Neutrophil (primary cell): ENCODE data around the gene LDLRAD4.

Source experiments
- H3K27ac ChIP-seq: fragments of 200-600 bp; sonication (generic); 2 replicates; pipeline ENCODE4 v1.5.1; 2016; ENCODE audit warnings: mild to moderate bottlenecking, moderate library complexity
- H3K27me3 ChIP-seq: fragments of 200-600 bp; sonication (generic); 2 replicates; pipeline ENCODE4 v1.6.0; 2016; ENCODE audit warnings: mild to moderate bottlenecking
- H3K36me3 ChIP-seq: fragments of 200-600 bp; sonication (generic); 2 replicates; pipeline ENCODE4 v1.5.1; 2017
- H3K4me1 ChIP-seq, 2 experiments: fragments of 200-600 bp in 1 of 2; sonication (generic) in 1 of 2; 1 replicate in 1 of 2; 2 replicates in 1 of 2; pipeline versions ENCODE4 v1.5.1 to v1.6.1; 2013 to 2016; ENCODE audit warnings: low read depth in 1 of 2, low read length in 1 of 2, mild to moderate bottlenecking in 1 of 2, moderate library complexity in 1 of 2; ENCODE audit not compliant: control insufficient read depth in 1 of 2, insufficient read depth in 1 of 2
- H3K4me3 ChIP-seq, 2 experiments: fragments of 200-600 bp in 1 of 2; sonication (generic) in 1 of 2; 1 replicate in 1 of 2; 2 replicates in 1 of 2; pipeline ENCODE4 v1.5.1; 2013 to 2016; ENCODE audit warnings: low read depth in 1 of 2, low read length in 1 of 2, mild to moderate bottlenecking in 1 of 2, moderate library complexity in 1 of 2
- H3K9me3 ChIP-seq: fragments of 200-600 bp; sonication (generic); 2 replicates; pipeline ENCODE4 v1.5.1; 2016
- TF ChIP-seq, protein P1 (sequence below): fragments of 200-600 bp; sonication (generic); IDR thresholded peaks from 2 replicates; pipeline ENCODE4 v1.5.1; 2016; ENCODE audit warnings: antibody characterized with exemption

The LDLRAD4 gene

DNA sequence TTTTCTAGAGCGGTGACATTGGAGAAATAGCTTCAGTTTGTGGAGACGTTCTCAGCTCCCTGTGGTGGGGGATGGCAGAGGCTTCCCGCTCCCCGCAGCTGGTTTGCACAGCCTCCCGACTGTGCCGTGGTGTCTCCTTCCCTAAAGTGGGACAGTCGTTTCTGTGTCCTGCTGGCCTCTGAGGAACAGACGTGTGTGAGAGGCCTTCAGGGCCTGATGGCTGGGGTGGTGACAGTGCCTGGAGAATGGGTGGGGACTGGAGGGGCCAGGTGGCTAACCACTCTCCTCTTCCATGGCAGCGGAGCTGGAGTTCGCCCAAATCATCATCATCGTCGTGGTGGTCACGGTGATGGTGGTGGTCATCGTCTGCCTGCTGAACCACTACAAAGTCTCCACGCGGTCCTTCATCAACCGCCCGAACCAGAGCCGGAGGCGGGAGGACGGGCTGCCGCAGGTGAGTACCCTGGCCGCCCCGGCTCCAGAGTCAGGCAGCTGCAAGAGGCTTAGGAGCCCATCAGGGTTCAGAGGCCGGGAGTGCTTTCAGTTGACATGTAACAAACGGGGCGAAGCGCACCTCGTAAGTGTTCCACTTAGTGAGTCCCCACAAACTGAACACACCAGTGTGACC is 402.4 kb downstream of the LDLRAD4 start:
- Histone ChIP-seq H3K27ac (no peak overlapping the region), H3K4me1 (no peaks in the 10 kb centered on the region), H3K4me3 (no peak overlapping the region), H3K36me3 (peaks cover 23% of the 10 kb centered on the region), H3K9me3 (no peaks in the 10 kb centered on the region), H3K27me3 (no peaks in the 10 kb centered on the region)
- TF ChIP-seq, protein P1, sequence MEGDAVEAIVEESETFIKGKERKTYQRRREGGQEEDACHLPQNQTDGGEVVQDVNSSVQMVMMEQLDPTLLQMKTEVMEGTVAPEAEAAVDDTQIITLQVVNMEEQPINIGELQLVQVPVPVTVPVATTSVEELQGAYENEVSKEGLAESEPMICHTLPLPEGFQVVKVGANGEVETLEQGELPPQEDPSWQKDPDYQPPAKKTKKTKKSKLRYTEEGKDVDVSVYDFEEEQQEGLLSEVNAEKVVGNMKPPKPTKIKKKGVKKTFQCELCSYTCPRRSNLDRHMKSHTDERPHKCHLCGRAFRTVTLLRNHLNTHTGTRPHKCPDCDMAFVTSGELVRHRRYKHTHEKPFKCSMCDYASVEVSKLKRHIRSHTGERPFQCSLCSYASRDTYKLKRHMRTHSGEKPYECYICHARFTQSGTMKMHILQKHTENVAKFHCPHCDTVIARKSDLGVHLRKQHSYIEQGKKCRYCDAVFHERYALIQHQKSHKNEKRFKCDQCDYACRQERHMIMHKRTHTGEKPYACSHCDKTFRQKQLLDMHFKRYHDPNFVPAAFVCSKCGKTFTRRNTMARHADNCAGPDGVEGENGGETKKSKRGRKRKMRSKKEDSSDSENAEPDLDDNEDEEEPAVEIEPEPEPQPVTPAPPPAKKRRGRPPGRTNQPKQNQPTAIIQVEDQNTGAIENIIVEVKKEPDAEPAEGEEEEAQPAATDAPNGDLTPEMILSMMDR: no peak

DNA sequence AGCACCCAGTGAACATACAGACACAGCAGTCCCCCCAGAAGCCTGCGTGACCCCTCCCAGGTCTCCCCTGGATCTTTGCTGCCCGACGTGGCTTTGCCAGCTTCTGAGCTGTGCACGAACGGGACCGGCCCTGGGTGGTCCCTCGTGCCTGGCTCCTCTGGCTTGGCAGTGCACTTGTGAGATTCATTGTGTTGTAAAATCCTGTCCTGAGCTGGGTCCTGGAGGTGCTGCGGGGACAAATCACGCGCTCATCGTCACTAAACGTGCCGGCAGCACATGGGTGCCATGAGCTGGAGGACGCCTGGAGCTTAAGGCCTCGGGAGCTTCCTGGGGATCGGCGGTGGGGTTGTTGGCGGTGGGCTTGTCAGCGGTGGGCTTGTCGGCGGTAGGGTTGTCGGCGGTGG is 402.9 kb downstream of the LDLRAD4 start:
- no peak overlapping the region for H3K4me3 ChIP-seq
- H3K4me1 ChIP-seq: no peaks in the 10 kb centered on the region
- TF ChIP-seq, protein P1: no peak
- H3K9me3 ChIP-seq: no peaks in the 10 kb centered on the region
- H3K36me3 ChIP-seq: peaks cover 23% of the 10 kb centered on the region
- no peaks in the 10 kb centered on the region for H3K27me3 ChIP-seq
- no peak overlapping the region for H3K27ac ChIP-seq

DNA sequence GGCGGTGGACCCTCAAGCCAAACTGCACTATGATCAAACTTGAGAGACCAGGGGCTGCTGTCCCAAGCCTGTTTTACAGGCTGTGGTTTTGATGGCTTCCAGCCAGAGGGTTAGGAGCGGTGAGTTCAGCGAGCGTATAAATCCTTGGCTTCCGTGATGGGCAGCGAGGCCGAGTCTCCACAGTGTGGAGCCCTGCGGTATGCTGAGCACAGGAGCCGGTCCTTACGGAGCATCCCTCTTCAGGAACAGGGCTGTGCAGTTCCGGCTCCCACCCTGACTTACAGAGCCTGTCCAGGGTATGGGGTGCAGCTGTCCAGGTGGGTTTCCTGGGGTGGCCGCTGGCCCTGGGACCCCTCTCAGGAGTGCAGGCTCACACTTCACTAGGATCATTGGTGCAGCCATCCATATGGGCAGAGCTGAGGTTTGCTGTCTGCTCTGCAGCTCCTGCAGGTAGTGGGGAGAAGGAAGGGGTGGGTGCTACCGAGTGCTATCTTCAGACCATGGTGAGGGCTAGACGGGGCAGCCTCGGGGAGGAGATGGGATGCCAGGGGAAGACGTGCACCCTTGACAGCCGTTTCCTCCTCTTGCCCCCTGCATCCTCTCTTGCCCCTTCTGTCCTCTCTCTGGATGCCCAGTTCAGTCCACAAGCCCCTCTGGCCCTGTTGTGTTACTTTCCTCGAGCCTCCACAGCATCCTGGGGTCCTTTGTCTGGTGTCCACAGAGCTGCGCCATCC is 403.5 kb downstream of the LDLRAD4 start:
- H3K27ac ChIP-seq: no peak overlapping the region
- no peaks in the 10 kb centered on the region for H3K4me1 ChIP-seq
- H3K4me3 ChIP-seq: no peak overlapping the region
- H3K27me3 ChIP-seq: no peaks in the 10 kb centered on the region
- H3K36me3 ChIP-seq: peaks cover 23% of the 10 kb centered on the region
- TF ChIP-seq, protein P1: no peak
- H3K9me3 ChIP-seq: no peaks in the 10 kb centered on the region

- TF ChIP-seq, protein P1: no peak
- H3K4me1 ChIP-seq: no peaks in the 10 kb centered on the region
- H3K27ac ChIP-seq: no peak overlapping the region
- H3K9me3 ChIP-seq: no peaks in the 10 kb centered on the region
- H3K4me3 ChIP-seq: no peak overlapping the region
- H3K27me3 ChIP-seq: no peaks in the 10 kb centered on the region
- H3K36me3 ChIP-seq: peaks cover 23% of the 10 kb centered on the region
Measured at GRCh38 chr18:13622751-13623150, 404.2 kb downstream of the LDLRAD4 start.

DNA sequence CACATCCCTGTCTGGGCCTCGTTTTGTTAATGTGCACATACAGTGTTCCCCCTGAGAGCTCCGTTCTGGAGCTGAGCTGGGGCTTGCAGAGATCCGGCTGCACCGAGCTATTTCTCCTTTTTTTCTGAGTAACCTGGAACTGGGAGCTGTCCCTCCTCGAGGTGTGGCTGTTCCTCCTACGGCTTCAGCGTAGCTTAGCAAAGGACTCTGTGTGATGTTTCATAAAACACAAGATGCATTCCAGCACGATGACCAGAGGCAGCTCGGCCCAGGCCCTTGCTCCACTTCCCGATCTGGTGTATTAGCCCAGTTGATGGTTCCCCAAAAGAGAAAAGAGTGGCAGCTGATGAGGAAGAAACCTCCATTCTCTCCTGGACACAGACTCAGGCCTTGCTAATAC is 404.8 kb downstream of the LDLRAD4 start:
- Histone ChIP-seq H3K4me1 (no peaks in the 10 kb centered on the region), H3K27ac (no peak overlapping the region), H3K27me3 (peaks cover 6% of the 10 kb centered on the region), H3K9me3 (no peaks in the 10 kb centered on the region), H3K36me3 (peaks cover 23% of the 10 kb centered on the region), H3K4me3 (no peak overlapping the region)
- TF ChIP-seq, protein P1: no peak
